Activated CD4-positive, alpha-beta T cell treated with anti-CD3 and anti-CD28 coated beads, Interleukin-2, amount 50 U/mL, for 4 hours (primary cell): ENCODE measurements around the gene OSTF1.

Source experiments
- DNase-seq, 2 experiments: peaks; one replicate each; pipeline ENCODE4 v3.0.0-alpha.2; 2020

Gene OSTF1

GRCh38 chr9:75087824-75088645, at the start of gene OSTF1, which contains the start of gene NMRK1:
TSS of gene OSTF1 (plus strand) at chr9:75088514. CDS start at chr9:75088693, 179 bp downstream.
TSS of gene NMRK1 (minus strand) at chr9:75088155. CDS start at chr9:75083115, 5,040 bp downstream.
- DNase-seq = peak; percentile 84 to 88

- no peak for DNase-seq
These were observed 49.3 kb upstream of the OSTF1 start for GRCh38 chr9:75039009-75039408.

- DNase-seq = no peak
These were observed 48.5 kb upstream of the OSTF1 start for GRCh38 chr9:75039801-75040200.

- no peak for DNase-seq
These were observed 47.3 kb upstream of the OSTF1 start for GRCh38 chr9:75041041-75041440.

GRCh38 chr9:75046725-75047345, 41.5 kb upstream of the OSTF1 start:
- no peak for DNase-seq

- DNase-seq = no peak
These were observed 40.8 kb upstream of the OSTF1 start for GRCh38 chr9:75047506-75047905.

GRCh38 chr9:75051285-75051684, 37.0 kb upstream of the OSTF1 start:
- no peak for DNase-seq

GRCh38 chr9:75053869-75054268, 34.4 kb upstream of the OSTF1 start:
- DNase-seq = no peak

GRCh38 chr9:75054368-75055001, 33.8 kb upstream of the OSTF1 start:
- DNase-seq = no peak

GRCh38 chr9:75061169-75061568, 27.1 kb upstream of the OSTF1 start:
- no peak for DNase-seq

GRCh38 chr9:75063556-75064305, 24.6 kb upstream of the OSTF1 start:
- DNase-seq = no peak

- DNase-seq = no peak
These were observed 23.8 kb upstream of the OSTF1 start for GRCh38 chr9:75064307-75065025.

GRCh38 chr9:75065510-75065909, 22.8 kb upstream of the OSTF1 start:
- DNase-seq = no peak

- no peak for DNase-seq
These were observed 20.4 kb upstream of the OSTF1 start for GRCh38 chr9:75067894-75068293.

- DNase-seq = no peak
These were observed 19.1 kb upstream of the OSTF1 start for GRCh38 chr9:75069171-75069570.

- peak; percentile 74 to 77 for DNase-seq
These were observed 16.7 kb upstream of the OSTF1 start for GRCh38 chr9:75071530-75072122.

GRCh38 chr9:75072895-75073294, 15.4 kb upstream of the OSTF1 start:
- DNase-seq = no peak

- DNase-seq = no peak
These were observed 6.7 kb upstream of the OSTF1 start for GRCh38 chr9:75081632-75082031.

GRCh38 chr9:75083188-75083970, 4.9 kb upstream of the OSTF1 start:
- DNase-seq = peak in 1 of 2 experiments; percentile 26

GRCh38 chr9:75084081-75084672, 4.1 kb upstream of the OSTF1 start:
- DNase-seq = no peak

- no peak for DNase-seq
These were observed 2.7 kb upstream of the OSTF1 start for GRCh38 chr9:75085640-75086039.
